ENCODE results near the gene MTR.

The MTR gene

DNA sequence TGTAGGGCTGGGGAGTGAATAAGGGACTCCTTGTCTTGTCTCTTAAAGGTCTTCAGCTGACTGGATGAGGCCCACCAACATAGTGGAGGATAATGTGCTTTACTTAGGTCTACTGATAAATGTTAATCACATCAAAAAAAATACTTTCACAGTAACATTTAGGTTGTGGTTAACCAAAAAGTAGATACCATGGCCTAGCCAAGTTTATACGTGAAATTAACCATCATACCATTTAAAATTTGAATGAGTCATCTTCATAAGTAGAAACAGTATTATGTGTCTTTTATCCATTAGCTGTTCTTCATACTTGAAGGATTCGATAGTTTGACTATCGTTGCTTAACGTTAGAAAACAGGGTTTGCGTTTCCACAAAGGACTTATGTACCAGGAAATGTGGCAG is 80.9 kb downstream of the MTR start:
- TF ChIP-seq ZNF384 (IDR thresholded peaks at IDR 0.05): no peak
- ChIA-PET POLR2A (interaction anchor here (1.4 kb wide), 1 partner anchor 81 kb away, joined by 3 read pairs; the partner anchor contains the start of gene MTR), CTCF (no interaction called here)
- no peak for DNase-seq (ENCODE audit: extremely low spot score)

DNA sequence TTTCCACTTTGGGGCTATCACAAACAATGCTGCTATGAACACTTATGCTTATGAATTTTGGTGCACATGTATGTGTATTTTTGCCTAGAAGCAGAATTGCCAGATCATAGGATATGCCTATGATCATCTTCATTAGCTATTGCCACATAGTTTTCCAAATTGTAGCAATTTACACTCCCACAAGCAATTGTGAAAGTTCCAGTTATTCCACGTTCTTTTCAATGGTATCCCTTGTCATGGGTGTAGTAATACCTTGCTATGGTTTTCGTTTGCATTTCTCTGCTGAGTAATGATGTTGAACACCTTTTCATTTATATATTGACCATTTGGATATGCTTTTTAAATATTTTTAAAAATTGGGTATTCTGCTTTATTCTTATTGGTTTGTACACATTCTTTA is 82.6 kb downstream of the MTR start:
- no peak for TF ChIP-seq SP1 (IDR thresholded peaks at IDR 0.05)
- no peak for TF ChIP-seq FOXK2 (IDR thresholded peaks at IDR 0.05)
- TF ChIP-seq ELF4 (IDR thresholded peaks at IDR 0.05): no peak
- CTCF ChIA-PET: no interaction called here
- POLR2A ChIA-PET: no interaction called here
- no peak for DNase-seq (ENCODE audit: extremely low spot score)

DNA sequence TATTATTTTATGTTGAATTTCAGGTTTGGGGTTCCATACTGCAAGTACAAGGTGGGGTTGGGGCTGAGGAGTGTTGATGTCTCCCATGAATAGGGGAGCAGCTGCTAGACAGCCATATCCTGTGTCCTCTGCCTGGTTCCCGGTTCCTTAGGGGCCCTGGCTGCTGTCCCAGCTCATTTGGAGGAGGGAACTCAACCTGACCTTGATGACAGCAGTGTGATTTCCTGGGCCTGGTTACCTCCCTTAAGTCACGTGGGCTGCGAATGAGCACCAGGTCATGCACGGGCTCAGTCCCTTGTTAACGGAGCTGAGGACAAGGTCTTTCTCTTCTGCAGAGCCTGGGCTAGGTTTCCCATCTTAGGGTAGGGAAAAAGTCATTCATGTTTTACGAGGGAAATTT is 85.1 kb downstream of the MTR start:
- TF ChIP-seq CTBP1 (IDR thresholded peaks at IDR 0.05; ENCODE audit: borderline replicate concordance) (no peak), ELF4 (IDR thresholded peaks at IDR 0.05) (no peak), SP1 (IDR thresholded peaks at IDR 0.05) (no peak), LEF1 (IDR thresholded peaks at IDR 0.05; ENCODE audit: borderline replicate concordance) (no peak), TARDBP (IDR thresholded peaks at IDR 0.05) (no peak), ZNF384 (IDR thresholded peaks at IDR 0.05) (no peak), FOXA1 (IDR thresholded peaks at IDR 0.05) (no peak), HDGF (IDR thresholded peaks at IDR 0.05; ENCODE audit: borderline replicate concordance) (no peak)
- TF ChIP-seq, protein P1, sequence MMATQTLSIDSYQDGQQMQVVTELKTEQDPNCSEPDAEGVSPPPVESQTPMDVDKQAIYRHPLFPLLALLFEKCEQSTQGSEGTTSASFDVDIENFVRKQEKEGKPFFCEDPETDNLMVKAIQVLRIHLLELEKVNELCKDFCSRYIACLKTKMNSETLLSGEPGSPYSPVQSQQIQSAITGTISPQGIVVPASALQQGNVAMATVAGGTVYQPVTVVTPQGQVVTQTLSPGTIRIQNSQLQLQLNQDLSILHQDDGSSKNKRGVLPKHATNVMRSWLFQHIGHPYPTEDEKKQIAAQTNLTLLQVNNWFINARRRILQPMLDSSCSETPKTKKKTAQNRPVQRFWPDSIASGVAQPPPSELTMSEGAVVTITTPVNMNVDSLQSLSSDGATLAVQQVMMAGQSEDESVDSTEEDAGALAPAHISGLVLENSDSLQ (IDR thresholded peaks at IDR 0.05): no peak
- CTCF ChIA-PET: no interaction called here
- DNase-seq (ENCODE audit: extremely low spot score): no peak
- POLR2A ChIA-PET: no interaction called here

DNA sequence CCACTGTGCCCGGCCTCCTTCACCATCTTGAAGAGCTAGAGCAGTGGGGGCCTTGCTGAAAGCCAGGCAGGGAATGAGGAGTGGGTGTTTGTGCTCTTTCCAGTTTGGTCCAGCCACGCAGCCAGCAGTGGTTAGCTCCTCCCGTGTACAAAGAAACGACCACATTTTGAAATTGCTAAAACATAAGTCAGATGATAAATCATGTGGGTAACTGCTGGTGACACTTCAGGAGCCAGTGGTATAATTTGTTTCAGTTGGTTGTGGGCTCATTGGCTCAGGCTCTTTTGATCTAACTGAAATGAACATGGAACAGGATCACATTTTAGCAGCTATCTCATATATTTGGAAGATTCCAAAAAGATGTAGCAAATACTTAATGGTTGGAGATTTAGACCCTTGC is 87.6 kb downstream of the MTR start:
- TF ChIP-seq, protein P1 (IDR thresholded peaks at IDR 0.05): peak; percentile 59; the same call in 1 of the 2 replicates
- TF ChIP-seq SUZ12 (IDR thresholded peaks at IDR 0.05): no peak
- POLR2A ChIA-PET: no interaction called here
- CTCF ChIA-PET: interaction anchor here (0.9 kb wide), 1 partner anchor 165 kb away, joined by 5 read pairs; no protein-coding TSS in a partner anchor
- DNase-seq (ENCODE audit: extremely low spot score): no peak

DNA sequence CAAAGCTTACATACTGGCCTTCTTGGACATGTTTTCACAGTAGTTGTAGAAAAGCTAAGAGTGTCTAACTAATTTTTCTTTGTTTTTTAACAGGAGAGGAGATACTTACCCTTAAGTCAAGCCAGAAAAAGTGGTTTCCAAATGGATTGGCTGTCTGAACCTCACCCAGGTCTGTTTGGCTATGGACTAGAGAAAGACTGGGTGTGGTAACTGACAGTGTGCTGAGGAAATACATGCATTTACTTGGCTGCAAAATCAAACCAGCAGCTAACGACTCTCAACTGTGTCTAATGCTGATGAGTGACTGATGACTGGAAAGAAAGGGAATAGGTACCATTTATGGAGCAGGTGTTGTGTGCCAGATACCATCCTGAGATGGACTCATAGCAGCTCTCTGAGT is 91.1 kb downstream of the MTR start:
- no peak for TF ChIP-seq SUZ12 (IDR thresholded peaks at IDR 0.05)
- TF ChIP-seq, protein P1 (IDR thresholded peaks at IDR 0.05): no peak
- POLR2A ChIA-PET: interaction anchor here (0.6 kb wide), 1 partner anchor 33 kb away, joined by 4 read pairs; no protein-coding TSS in a partner anchor
- no peak for DNase-seq (ENCODE audit: extremely low spot score)
- CTCF ChIA-PET: no interaction called here

DNA sequence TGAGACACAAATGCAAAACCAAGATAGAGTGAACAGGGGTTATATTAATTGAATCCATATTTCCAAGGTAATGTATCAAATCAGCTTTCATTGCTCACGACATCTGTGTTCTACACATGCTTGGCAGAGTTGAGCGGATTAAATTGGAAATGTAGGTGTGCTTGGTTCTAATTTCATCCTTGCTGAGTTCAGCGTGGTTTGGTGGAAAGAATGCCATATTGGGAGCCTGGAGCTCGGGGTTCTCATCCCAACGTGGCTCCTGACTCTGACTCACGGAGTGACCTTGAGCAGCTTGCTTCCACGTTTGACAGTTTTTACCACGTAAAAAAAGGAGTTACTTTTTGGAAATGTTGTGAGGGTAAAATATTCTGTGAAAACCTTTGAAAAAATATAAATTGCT is 92.0 kb downstream of the MTR start:
- TF ChIP-seq L3MBTL2 (conservative IDR thresholded peaks at IDR 0.05): no peak
- TF ChIP-seq LEF1 (IDR thresholded peaks at IDR 0.05; ENCODE audit: borderline replicate concordance): no peak
- no peak for TF ChIP-seq CTBP1 (IDR thresholded peaks at IDR 0.05; ENCODE audit: borderline replicate concordance)
- no peak for TF ChIP-seq BHLHE40 (IDR thresholded peaks at IDR 0.05; ENCODE audit: borderline replicate concordance)
- TF ChIP-seq FOXA1 (IDR thresholded peaks at IDR 0.05): no peak
- no peak for TF ChIP-seq TARDBP (IDR thresholded peaks at IDR 0.05)
- TF ChIP-seq ARNT (IDR thresholded peaks at IDR 0.05): no peak
- ChIA-PET POLR2A (no interaction called here), CTCF (no interaction called here)
- no peak for DNase-seq (ENCODE audit: extremely low spot score)

DNA sequence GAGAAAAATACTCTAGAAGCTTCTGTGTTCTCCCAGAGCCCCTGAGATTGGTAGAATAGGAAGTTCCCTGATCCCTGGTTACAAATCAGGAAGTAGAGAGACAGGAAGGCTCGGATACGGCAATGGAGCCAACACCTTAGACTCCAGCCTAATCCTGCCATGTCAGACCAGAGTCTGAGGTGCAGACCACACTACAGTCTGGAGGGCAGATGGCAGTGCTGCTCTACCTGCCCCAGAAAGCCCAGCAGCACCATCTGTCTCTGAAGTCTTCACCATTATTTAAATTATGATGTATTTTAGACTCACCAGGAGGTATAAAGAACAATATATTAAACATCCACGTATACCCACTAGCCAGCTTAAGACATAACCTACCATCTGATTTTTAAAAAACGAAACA is 93.0 kb downstream of the MTR start:
- no peak for DNase-seq (ENCODE audit: extremely low spot score)
- no peak for TF ChIP-seq FOXM1 (IDR thresholded peaks at IDR 0.05; ENCODE audit: borderline replicate concordance)
- TF ChIP-seq HDGF (IDR thresholded peaks at IDR 0.05; ENCODE audit: borderline replicate concordance): no peak
- no peak for TF ChIP-seq ARNT (IDR thresholded peaks at IDR 0.05)
- no peak for TF ChIP-seq BHLHE40 (IDR thresholded peaks at IDR 0.05; ENCODE audit: borderline replicate concordance)
- ChIA-PET CTCF (no interaction called here), POLR2A (interaction anchor here (0.6 kb wide), 1 partner anchor 26 kb away, joined by 3 read pairs; no protein-coding TSS in a partner anchor)

DNA sequence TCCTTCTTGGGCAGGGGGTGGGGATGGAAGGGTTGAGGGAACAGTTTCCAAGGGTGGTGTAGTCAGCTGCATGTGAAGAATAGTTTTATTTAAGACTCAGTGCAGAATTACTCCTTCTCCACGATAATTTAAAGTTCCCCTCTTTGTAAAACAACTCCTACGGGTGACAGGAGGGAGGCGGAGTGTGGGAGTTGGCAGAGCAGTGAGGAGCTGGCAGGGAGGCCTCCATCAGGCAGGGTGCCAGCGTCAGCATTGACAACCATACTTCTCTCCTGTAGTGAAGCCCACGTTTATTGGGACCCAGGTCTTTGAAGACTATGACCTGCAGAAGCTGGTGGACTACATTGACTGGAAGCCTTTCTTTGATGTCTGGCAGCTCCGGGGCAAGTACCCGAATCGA is 93.8 kb downstream of the MTR start:
- CTCF ChIA-PET: interaction anchor here (0.6 to 0.7 kb wide), 3 partner anchors 121 to 1615 kb away, joined by 4 to 6 read pairs (median 4); no protein-coding TSS in a partner anchor
- TF ChIP-seq NFRKB (IDR thresholded peaks at IDR 0.05): no peak
- TF ChIP-seq TARDBP (IDR thresholded peaks at IDR 0.05): no peak
- TF ChIP-seq HDGF (IDR thresholded peaks at IDR 0.05; ENCODE audit: borderline replicate concordance): no peak
- TF ChIP-seq FOXK2 (IDR thresholded peaks at IDR 0.05): no peak
- no peak for TF ChIP-seq SUZ12 (IDR thresholded peaks at IDR 0.05)
- DNase-seq (ENCODE audit: extremely low spot score): no peak
- POLR2A ChIA-PET: no interaction called here
